GM19023 (cell line): ENCODE measurements around the gene PRAMEF5.
"Not testable (repeated sequence)": the region's sequence is repeated elsewhere in the genome, so short reads cannot be mapped to it uniquely, and the experiment has no call there.

Source experiments
- ATAC-seq: cut with Tn5 transposase; IDR thresholded peaks from one replicate; pipeline ENCODE4 v1.9.1; 2021; ENCODE audit warnings: mild to moderate bottlenecking, moderate library complexity; ENCODE audit not compliant: unreplicated experiment

PRAMEF5 gene

DNA sequence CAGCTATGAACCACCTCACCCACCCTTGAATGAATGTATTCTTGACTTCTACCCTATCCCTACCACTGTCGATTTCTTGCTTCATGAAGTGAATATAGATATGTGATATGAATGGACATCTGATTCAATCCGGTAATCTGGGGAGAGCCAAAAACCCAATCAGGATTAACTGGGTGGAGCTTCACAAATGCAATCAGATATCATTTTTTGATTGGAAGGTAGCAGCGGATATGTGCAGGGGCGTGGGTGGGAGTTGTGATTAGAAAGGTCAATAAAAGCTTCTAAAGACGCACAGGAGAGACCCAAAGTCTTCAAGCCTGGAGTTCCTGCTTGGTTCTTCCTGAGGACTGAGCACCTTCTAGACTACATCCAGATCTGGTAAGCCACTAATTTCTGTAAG is at the start of gene PRAMEF5:
Gene PRAMEF5 (plus strand): TSS at position 301 of the 400 bp plus-strand sequence. CDS start 5,071 bp downstream, outside the sequence.
- not testable (repeated sequence) for ATAC-seq

GRCh38 chr1:13208712-13209111 is 45.3 kb upstream of the PRAMEF5 start:
- ATAC-seq, result not testable (repeated sequence)

DNA sequence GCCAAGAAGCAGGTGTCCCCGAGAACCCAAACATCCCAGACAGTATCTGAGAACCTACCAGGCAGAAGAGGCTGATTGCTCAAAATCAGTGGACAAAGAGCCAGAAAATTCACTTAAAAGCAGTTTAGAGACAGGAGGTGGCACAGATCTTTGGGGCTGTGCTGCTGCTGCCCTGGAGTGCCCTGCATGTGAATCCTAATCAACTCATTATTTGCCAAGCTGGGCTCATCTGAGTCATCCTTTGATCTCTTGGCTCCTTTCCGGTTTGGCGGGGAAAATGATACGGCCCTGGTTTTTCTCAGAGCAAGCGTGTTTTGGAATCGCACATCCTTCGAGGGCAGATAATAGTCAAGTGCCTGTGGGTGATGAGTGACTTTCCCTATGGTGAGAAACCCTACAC is 37.4 kb upstream of the PRAMEF5 start:
- not testable (repeated sequence) for ATAC-seq

GRCh38 chr1:13219203-13219602 is 34.8 kb upstream of the PRAMEF5 start:
- not testable (repeated sequence) for ATAC-seq

DNA sequence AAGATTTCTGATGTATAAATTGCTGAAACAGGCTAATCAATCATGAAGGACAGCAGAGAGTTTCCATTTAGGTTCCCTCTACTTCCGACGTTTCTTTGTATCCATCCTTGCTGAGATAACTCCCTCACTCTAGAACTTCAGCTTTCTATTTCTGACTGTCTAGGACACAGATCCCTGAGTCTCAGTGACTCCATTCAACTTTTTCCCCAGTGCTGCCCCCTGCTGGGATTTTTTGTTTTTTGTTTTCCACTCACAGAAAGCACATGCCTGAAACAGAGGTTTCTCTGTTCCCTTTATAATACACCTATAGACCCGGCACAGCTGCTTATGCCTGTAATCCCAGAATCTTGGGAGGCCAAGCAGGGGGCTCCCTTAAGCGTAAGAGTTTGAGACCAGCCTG is 31.2 kb upstream of the PRAMEF5 start:
- not testable (repeated sequence) for ATAC-seq

DNA sequence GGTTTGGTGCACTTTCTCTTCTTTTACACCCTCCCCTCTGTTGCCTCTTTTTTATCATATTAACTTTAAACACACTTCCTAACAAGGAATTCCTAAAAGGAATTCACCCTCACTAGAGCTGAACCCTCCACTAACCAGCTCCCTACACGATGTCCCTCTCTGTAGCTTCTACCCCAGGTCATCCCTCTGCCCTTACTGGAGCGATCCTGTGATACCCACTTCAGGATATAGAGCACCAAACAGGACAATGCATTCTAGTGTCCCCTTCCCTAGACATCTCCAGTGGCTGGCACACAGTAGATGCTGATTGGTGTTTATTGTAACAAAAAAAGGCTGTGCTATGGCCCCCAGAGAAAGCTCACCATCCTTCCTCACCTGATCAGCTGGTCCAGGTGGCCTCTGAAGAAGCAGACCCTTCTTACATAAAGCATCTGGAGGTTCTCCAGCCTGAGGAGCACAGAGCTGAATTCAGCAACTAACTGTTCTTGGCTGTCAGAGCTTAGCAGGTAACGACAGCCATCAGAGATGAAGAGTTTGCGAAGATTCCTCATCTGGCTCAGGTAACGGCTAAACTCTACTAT is 29.4 kb upstream of the PRAMEF5 start:
- no peak for ATAC-seq

DNA sequence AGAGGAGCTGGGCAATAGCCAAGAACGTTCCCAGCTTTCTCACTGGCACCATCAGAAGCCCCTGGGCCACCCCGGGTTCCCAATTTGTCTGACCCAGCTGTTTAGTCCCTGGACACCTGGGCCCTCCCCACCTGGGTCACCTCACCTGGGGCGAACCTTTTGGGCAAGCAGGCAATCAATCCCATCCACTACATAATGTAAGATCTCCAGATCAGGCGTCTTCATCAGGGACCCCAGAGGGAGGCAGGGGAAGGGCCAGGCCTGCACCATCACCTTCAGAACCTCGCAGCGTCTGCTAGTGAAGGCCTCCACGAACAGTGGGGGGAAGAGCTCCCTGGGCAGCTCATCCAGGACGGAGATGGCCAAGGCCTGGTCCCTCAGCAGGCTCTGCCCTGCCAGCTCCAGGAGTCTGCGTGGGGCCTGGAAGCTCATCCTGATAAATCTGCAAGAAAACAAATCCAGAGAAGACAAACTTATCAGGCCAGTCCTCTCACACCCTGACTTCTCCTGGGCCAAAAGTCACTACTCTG is 28.3 kb upstream of the PRAMEF5 start, which contains the start of gene PRAMEF18:
Gene PRAMEF18 (minus strand): TSS at position 480 of the 530 bp plus-strand sequence. CDS start 48 bp downstream, at position 432.
- not testable (repeated sequence) for ATAC-seq

DNA sequence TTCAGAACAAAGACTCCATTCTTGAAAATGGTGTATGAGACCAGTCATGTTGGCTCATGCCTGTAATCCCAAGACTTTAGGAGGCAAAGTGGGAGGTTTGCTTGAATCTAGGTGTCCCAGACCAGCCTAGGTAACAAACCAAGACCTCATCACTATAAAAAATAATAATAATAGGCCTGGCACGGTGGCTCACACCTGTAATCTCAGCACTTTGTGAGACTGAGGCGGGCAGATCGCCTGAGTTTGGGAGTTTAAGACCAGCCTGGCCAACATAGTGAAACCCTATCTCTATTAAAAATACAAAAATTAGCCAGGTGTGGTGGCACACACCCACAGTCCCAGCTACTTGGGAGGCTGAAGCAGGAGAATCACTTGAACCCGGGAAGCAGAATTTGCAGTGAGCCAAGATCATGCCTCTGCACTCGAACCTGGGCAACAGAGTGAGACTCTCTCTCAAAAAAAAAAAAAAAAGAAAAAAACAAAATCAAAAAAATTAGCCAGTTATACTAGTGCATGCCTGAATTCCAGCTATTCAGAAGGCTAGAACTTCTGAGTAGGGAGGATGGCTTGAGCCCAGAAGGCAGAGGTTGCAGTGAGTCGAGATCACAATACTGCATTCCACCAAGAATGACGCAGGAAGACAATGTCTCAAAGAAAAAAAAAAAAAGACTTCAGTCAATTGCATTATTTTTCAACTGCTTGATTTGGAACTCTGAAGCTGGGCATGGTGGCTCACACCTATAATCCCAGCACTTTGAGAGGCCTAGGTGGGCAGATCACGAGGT is 26.5 kb upstream of the PRAMEF5 start:
- not testable (repeated sequence) for ATAC-seq

DNA sequence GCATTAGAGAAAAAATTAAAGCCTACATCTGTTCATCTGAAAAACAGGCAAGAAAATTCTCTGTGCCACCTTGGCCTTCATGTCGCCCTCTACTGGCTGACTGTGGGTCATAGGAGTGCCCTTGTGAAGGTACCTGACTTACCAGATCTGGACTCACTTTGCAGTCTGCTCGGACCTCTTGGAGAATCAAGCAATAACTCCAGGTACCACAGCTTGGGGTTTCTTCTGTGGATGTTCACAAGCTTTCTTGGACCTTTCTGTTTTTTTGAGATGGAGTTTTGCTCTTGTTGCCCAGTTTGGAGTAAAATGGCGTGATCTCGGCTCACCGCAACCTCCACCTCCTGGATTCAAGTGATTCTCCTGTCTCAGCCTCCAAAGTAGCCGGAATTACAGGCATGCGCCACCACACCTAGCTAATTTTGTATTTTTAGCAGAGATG is 25.6 kb upstream of the PRAMEF5 start:
- ATAC-seq, result no peak

DNA sequence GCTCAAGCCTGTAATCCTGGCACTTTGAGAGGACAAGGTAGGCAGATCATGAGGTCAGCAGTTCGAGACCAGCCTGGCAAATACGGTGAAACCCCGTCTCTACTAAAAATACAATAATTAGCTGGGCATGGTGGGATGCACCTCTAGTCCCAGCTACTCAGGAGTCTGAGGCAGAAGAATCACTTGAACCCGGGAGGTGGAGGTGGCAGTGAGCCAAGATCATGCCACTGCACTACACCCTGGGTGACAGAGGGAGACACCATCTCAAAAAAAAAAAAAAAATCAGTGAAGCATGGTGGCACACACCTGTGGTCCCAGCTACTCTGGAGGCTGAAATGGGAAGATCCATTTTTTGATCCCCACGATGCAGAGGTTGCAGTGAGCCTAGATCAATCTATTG is 23.9 kb upstream of the PRAMEF5 start:
- ATAC-seq, result not testable (repeated sequence)

DNA sequence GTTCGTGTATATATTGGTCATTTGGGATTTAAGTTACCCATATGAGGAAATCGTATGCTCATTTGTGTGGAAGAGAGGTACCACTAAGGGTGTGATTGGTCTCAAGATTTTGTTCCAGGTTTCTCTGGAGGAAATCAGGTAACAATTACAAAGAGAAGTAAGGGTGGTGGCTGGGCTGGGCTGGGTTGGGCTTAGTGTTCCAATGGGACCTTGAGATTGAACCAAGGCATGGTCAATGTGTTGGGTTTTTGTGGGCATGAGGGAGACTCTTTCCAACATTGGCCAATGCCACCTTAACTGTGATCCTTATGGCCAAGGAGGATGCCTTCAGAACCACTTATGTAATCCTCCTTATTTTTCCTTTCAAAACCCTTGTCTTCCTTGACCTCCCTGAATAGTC is 23.4 kb upstream of the PRAMEF5 start:
- not testable (repeated sequence) for ATAC-seq

GRCh38 chr1:13231061-13231750 is 22.8 kb upstream of the PRAMEF5 start:
- not testable (repeated sequence) for ATAC-seq

- ATAC-seq, result not testable (repeated sequence)
Measured at GRCh38 chr1:13232056-13232455, 21.9 kb upstream of the PRAMEF5 start.

DNA sequence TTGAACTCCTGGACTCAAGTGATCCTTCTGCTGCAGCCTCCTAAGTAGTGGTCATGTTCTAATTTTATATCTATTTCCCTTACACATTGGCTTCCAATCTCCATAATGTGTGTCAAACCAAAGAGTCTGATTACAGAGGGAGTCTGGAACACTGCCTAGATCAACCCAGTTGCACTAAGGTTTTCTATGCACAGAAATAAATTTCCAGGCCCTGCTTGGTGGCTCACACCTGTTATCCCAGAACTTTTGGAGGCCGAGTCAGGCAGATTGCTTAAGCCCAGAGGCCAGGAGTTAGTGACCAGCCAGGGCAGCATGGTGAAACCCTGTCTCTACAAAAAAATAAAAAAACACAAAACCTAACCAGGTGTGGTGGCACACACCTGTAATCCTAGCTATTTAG is 19.9 kb upstream of the PRAMEF5 start:
- ATAC-seq, result not testable (repeated sequence)

GRCh38 chr1:13237572-13237971 is 16.4 kb upstream of the PRAMEF5 start:
- not testable (repeated sequence) for ATAC-seq

GRCh38 chr1:13239633-13240032 is 14.4 kb upstream of the PRAMEF5 start:
- ATAC-seq, result not testable (repeated sequence)

- not testable (repeated sequence) for ATAC-seq
Measured at GRCh38 chr1:13243536-13244263, 10.3 kb upstream of the PRAMEF5 start.

- not testable (repeated sequence) for ATAC-seq
Measured at GRCh38 chr1:13245841-13246553, 8.0 kb upstream of the PRAMEF5 start.

DNA sequence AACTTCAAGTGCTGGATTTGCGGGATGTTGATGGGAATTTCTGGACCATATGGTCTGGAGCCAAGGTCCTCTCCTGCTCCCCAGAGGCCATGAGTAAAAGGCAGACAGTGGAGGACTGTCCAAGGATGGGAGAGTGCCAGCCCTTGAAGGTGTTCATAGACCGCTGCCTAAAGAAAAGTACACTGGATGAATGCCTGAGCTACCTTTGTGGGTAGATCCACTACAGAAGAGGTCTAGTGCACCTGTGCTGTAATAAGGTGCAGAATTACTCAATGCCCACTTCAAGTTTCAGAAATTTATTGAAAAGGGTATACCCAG is 7.5 kb upstream of the PRAMEF5 start:
- ATAC-seq, result not testable (repeated sequence)

DNA sequence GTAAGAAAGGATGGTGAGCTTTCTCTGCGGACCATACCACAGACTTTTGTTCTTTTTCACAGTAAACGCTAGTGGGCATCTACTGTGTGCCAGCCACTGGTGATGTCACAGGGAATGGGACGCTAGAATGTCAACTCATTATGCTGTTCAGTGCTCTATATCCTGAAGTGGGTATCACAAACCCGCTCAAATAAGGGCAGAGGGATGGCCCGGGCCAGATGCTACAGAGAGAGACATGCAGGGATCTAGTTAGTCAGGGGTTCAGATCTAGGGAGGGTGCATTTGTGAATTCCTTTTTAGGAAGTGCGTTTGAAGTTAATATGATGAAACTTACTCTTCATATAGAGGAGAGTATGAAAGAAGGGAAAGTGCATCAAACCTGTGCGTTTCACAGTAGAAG is 6.9 kb upstream of the PRAMEF5 start:
- not testable (repeated sequence) for ATAC-seq
